Measurements from ENCODE around the gene ATXN7L3. TPM values are rescaled to one million over a fixed set of nuclear protein-coding genes. Genes with fewer than 3 reads are reported as not detected.

The ATXN7L3 gene
- total and polyA plus RNA-seq, 10 of the 15 experiments (the other 5 are each of a cell fraction or from before 2014, with no cell fraction given): 0.71 to 78.7 (median 32.7) TPM

- TF ChIP-seq E4F1 (IDR thresholded peaks at IDR 0.05; ENCODE audit: borderline replicate concordance, partially characterized antibody) (no peak), PML (IDR thresholded peaks at IDR 0.05; ENCODE audit: low read length) (0 out of 2 replicates have a peak, but pooled peaks have one; percentile 31), NKRF (conservative IDR thresholded peaks at IDR 0.05) (0 out of 2 replicates have a peak, but pooled peaks have one; percentile 19), SMC3 (IDR thresholded peaks at IDR 0.05; ENCODE audit: borderline replicate concordance, low read length) (no peak), EED (IDR thresholded peaks at IDR 0.05; ENCODE audit: low read depth) (0 out of 2 replicates have a peak, but pooled peaks have one; percentile 12), EGR1 (IDR thresholded peaks at IDR 0.05; ENCODE audit: borderline replicate concordance in 1 of 2, low read depth in 2 of 2, low read length in 2 of 2) (no peak; a peak in 1 of 3 replicates), BHLHE40 (IDR thresholded peaks at IDR 0.05; ENCODE audit: borderline replicate concordance in 1 of 2, low read depth in 2 of 2, low read length in 1 of 2) (no peak), NFIC (IDR thresholded peaks at IDR 0.05; ENCODE audit: low read depth, low read length) (peak; percentile 29; the same call in 1 of the 2 replicates), CEBPZ (IDR thresholded peaks at IDR 0.05; ENCODE audit: low read depth, low read length) (no peak), USF2 (IDR thresholded peaks at IDR 0.05; ENCODE audit: borderline replicate concordance, low read depth, low read length) (no peak), TARDBP (IDR thresholded peaks at IDR 0.05; ENCODE audit: borderline replicate concordance) (no peak), ZBTB4 (CRISPR knock-in tag; IDR thresholded peaks at IDR 0.05) (no peak), MLLT1 (IDR thresholded peaks at IDR 0.05) (0 out of 2 replicates have a peak, but pooled peaks have one; percentile 9)
Measured at GRCh38 chr17:44221084-44221861, 21.6 kb upstream of the ATXN7L3 start (continued).
